Stimulated activated CD8-positive, alpha-beta memory T cell treated with anti-CD3 and anti-CD28 coated beads, Interleukin-7, amount 100 ng/mL, for 1 hour (primary cell): ENCODE results near the gene PIWIL4.

Experiments used
- DNase-seq, 2 donors: peaks; one replicate each; pipeline ENCODE4 v3.0.0-alpha.2; 2020; ENCODE audit warnings: low read depth in 2 of 2

Gene PIWIL4

DNA sequence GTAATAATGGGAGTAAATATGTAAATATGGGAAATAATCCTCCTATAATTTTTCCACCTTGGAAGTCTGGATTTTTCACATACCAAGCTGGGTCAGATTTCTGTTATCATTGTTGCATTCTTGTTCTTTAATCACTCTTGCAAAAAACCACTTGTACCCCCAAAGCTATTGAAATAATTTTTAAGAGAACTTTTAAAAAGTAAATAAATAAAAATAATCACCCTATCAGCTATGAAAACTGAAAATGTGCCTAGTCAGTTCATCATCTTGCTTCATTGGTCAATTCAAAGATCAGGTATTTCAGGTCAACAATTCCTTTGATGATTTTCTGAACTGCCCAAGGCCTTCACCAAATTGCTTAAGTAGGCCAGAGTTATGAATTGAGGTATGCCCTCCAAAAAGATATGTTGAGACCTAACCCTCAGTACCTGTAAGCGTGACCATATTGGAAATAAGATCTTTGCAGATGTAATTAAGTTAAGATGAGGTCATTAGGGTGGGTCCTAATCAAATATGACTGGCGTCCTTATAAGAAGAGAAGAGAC is 95.8 kb downstream of the PIWIL4 start:
- DNase-seq = no peak

DNA sequence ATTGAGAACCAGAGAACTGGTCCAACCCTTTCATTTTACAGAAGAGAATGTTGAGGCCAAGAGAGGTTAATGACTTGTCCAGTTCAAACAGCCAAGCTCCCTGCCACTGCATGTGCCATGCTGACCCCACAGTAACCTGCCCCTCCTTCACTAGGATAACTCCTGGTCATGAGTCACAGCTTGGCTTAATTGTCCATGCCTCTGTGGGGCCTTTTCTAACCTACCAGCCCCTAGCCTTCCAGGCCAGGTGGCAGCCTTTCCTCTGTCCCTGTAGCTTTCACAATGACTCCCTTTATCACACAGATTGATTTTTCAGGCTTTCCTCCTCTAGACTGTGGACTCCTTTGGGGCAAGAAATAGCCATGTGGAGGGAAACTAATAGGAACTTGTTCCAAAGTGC is 97.2 kb downstream of the PIWIL4 start:
- DNase-seq = no peak

DNA sequence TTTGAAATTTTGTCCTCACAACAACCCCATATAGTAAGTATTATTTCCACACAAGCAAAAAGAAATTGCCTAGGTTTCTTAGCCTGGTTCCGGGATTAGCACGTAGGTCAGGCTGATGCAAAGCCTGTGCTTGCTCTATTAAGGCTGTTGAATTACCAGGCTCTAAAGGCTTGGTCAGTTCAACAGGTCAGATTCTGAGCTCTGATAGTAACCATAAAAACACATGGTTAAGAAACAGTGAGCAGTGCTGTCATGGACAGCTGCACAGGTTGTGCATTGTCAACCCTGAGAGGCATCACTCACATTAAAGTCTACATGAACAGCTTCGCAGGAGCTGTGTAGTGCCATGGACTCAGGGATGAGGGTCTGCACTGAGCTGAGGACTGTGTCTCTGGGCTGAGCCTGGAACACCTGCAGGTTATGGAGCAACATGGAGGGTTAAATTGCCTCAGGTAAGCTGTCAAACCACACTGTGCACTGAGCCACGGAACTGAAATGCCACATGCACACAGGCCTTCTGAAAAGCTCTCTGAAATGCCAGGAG is 98.0 kb downstream of the PIWIL4 start:
- no peak for DNase-seq

DNA sequence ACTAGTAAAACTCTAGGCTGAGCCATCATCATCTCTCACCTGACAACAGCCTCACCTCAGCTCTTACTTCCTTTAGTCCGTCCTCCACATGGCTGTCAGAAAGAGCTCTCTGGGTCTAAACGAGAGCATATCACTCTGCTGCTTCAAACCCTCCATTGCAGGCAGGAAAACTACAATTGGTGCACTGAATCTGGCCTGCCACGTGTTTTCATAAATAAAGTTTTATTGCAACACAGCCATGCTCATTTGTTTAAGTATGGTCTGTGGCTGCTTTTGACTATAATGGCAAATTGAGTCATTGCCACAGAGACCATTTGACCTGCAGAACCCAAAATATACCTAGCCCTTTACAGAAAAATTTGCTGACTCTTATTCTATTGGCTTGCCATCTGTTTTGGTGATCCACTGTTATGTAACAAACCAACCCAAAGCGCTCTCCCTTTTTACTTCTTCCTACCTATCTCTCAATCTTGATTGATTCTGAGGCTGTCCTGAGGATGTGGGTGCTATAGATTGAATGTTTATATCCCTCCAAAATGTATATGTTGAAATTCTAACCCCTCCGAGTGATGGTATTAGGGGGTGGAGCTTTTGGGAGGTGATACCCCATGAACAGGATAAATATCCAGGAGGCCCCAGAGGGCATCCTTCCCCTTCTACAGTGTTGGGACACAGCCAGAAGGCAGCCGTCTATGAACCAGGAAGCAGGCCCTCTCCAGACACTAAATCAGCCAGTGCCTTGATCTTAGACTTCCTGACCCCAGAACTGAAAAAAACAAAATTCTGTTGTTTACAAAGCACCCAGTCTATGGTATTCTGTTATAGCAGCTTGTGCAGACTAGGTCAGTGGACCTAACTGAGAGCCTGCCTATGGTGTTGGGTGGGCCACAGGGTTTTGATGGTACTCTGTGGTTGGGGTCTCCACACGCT is 99.9 kb downstream of the PIWIL4 start:
- no peak for DNase-seq

DNA sequence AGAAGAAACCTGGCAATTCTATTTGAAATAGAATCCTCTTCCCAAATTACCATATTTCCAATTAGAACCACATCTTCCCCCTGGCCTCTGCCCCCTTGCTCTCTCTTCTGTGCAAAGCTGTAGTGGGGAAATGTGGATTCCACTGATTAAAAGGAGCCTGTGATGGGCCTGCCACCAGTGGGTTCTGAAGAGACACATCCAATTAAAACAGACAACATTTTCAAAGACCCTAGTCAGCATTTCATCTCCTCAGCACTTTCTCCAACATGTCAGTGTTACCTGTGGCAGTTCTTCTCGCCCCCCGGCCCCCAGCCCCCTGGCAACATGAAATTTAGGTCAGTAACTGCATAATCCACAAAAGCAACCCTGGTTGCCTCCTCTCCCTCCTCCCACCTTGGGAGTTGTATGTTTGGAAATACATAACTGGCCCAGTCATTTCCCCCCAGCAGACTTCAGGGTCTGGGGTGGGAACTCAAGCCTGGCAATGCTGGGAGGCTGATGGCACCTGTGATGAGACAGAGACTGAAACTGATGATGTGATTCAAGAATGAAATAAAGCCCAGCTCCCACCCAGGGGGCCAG is 101.1 kb downstream of the PIWIL4 start:
- no peak for DNase-seq

DNA sequence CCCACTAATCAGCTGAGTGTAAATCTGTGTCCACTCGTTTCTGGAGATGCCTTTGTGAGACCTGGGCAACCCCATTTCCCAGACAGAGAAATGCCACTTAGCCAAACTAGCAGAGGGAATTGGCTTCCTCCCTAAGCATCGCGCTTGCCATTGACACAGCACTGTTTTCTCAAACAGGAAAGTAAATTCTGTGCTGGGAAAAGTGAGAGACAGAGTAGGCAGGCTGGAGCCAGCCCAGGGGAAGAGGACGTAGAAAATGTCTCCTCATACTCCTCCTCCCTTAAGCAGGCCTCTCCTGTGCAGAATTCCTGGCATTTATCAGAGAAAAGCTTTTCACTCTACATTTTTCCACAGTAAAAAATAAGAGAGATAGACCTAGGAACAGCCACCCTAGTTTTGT is 101.9 kb downstream of the PIWIL4 start:
- DNase-seq = no peak
